Measurements from ENCODE around the gene SAMD4B.
"Not testable (repeated sequence)": the region's sequence is repeated elsewhere in the genome, so short reads cannot be mapped to it uniquely, and the experiment has no call there.

SAMD4B gene

GRCh38 chr19:39325778-39326665 is 16.2 kb upstream of the SAMD4B start:
- Histone ChIP-seq H3K27ac (no peak overlapping the region), H3K9me3 (ENCODE audit: low read depth, low read length) (no peaks in the 10 kb centered on the region), H3K36me3 (ENCODE audit: insufficient read depth, low read length) (no peaks in the 10 kb centered on the region), H3K4me3 (no peak overlapping the region), H3K9ac (ENCODE audit: insufficient read length) (no peak overlapping the region)
- no peak for DNase-seq (ENCODE audit: low read depth, low spot score)
- no peak for TF ChIP-seq POLR2AphosphoS5 (IDR thresholded peaks at IDR 0.05; ENCODE audit: borderline replicate concordance, low read depth, low read length)
- TF ChIP-seq EZH2 (IDR thresholded peaks at IDR 0.05) = no peak
- TF ChIP-seq FOXP2 (optimal IDR thresholded peaks at IDR 0.05; ENCODE audit: control extremely low read depth, extremely low read length, insufficient read depth) = no peak

GRCh38 chr19:39327363-39328045 is 14.7 kb upstream of the SAMD4B start:
- H3K4me3 ChIP-seq = no peak overlapping the region
- no peak overlapping the region for H3K9ac ChIP-seq (ENCODE audit: insufficient read length)
- no peak for DNase-seq (ENCODE audit: low read depth, low spot score)
- no peaks in the 10 kb centered on the region for H3K36me3 ChIP-seq (ENCODE audit: insufficient read depth, low read length)
- no peak overlapping the region for H3K27ac ChIP-seq
- no peak for TF ChIP-seq FOXP2 (optimal IDR thresholded peaks at IDR 0.05; ENCODE audit: control extremely low read depth, extremely low read length, insufficient read depth)
- no peak for TF ChIP-seq POLR2AphosphoS5 (IDR thresholded peaks at IDR 0.05; ENCODE audit: borderline replicate concordance, low read depth, low read length)
- TF ChIP-seq EZH2 (IDR thresholded peaks at IDR 0.05) = no peak
- no peaks in the 10 kb centered on the region for H3K9me3 ChIP-seq (ENCODE audit: low read depth, low read length)

GRCh38 chr19:39328046-39328705 is 14.0 kb upstream of the SAMD4B start:
- Histone ChIP-seq H3K9ac (ENCODE audit: insufficient read length) (no peak overlapping the region), H3K27ac (no peak overlapping the region), H3K36me3 (ENCODE audit: insufficient read depth, low read length) (no peaks in the 10 kb centered on the region), H3K4me3 (no peak overlapping the region), H3K9me3 (ENCODE audit: low read depth, low read length) (no peaks in the 10 kb centered on the region)
- TF ChIP-seq POLR2AphosphoS5 (IDR thresholded peaks at IDR 0.05; ENCODE audit: borderline replicate concordance, low read depth, low read length) (no peak), EZH2 (IDR thresholded peaks at IDR 0.05) (no peak), FOXP2 (optimal IDR thresholded peaks at IDR 0.05; ENCODE audit: control extremely low read depth, extremely low read length, insufficient read depth) (no peak)
- DNase-seq (ENCODE audit: low read depth, low spot score) = no peak

GRCh38 chr19:39329948-39330347 is 12.3 kb upstream of the SAMD4B start:
- H3K9ac ChIP-seq (ENCODE audit: insufficient read length) = no peak overlapping the region

GRCh38 chr19:39332293-39332692 is 9.9 kb upstream of the SAMD4B start:
- no peak for TF ChIP-seq EZH2 (IDR thresholded peaks at IDR 0.05)
- no peak for TF ChIP-seq POLR2AphosphoS5 (IDR thresholded peaks at IDR 0.05; ENCODE audit: borderline replicate concordance, low read depth, low read length)
- no peak for TF ChIP-seq FOXP2 (optimal IDR thresholded peaks at IDR 0.05; ENCODE audit: control extremely low read depth, extremely low read length, insufficient read depth)
- no peak overlapping the region for H3K27ac ChIP-seq
- DNase-seq (ENCODE audit: low read depth, low spot score) = no peak
- H3K9me3 ChIP-seq (ENCODE audit: low read depth, low read length) = no peaks in the 10 kb centered on the region
- no peaks in the 10 kb centered on the region for H3K36me3 ChIP-seq (ENCODE audit: insufficient read depth, low read length)
- no peak overlapping the region for H3K9ac ChIP-seq (ENCODE audit: insufficient read length)
- no peak overlapping the region for H3K4me3 ChIP-seq

More at GRCh38 chr19:39329948-39330347, 12.3 kb upstream of the SAMD4B start:
- H3K27ac ChIP-seq = no peak overlapping the region
- H3K4me3 ChIP-seq = no peak overlapping the region
- no peaks in the 10 kb centered on the region for H3K9me3 ChIP-seq (ENCODE audit: low read depth, low read length)
- no peaks in the 10 kb centered on the region for H3K36me3 ChIP-seq (ENCODE audit: insufficient read depth, low read length)
- DNase-seq (ENCODE audit: low read depth, low spot score) = no peak
- TF ChIP-seq FOXP2 (optimal IDR thresholded peaks at IDR 0.05; ENCODE audit: control extremely low read depth, extremely low read length, insufficient read depth) (no peak), POLR2AphosphoS5 (IDR thresholded peaks at IDR 0.05; ENCODE audit: borderline replicate concordance, low read depth, low read length) (no peak), EZH2 (IDR thresholded peaks at IDR 0.05) (no peak)

GRCh38 chr19:39332738-39333137 is 9.5 kb upstream of the SAMD4B start:
- not testable (repeated sequence) for H3K9me3 ChIP-seq (ENCODE audit: low read depth, low read length); H3K4me3 ChIP-seq; H3K36me3 ChIP-seq (ENCODE audit: insufficient read depth, low read length); H3K27ac ChIP-seq; H3K9ac ChIP-seq (ENCODE audit: insufficient read length); DNase-seq (ENCODE audit: low read depth, low spot score)

GRCh38 chr19:39333507-39333906 is 8.7 kb upstream of the SAMD4B start:
- no peak for DNase-seq (ENCODE audit: low read depth, low spot score)
- Histone ChIP-seq H3K36me3 (ENCODE audit: insufficient read depth, low read length) (no peaks in the 10 kb centered on the region), H3K9ac (ENCODE audit: insufficient read length) (no peak overlapping the region), H3K27ac (no peak overlapping the region), H3K9me3 (ENCODE audit: low read depth, low read length) (no peaks in the 10 kb centered on the region), H3K4me3 (no peak overlapping the region)
- TF ChIP-seq POLR2AphosphoS5 (IDR thresholded peaks at IDR 0.05; ENCODE audit: borderline replicate concordance, low read depth, low read length) (no peak), EZH2 (IDR thresholded peaks at IDR 0.05) (no peak), FOXP2 (optimal IDR thresholded peaks at IDR 0.05; ENCODE audit: control extremely low read depth, extremely low read length, insufficient read depth) (no peak)

- no peak overlapping the region for H3K4me3 ChIP-seq
- H3K9me3 ChIP-seq (ENCODE audit: low read depth, low read length) = no peaks in the 10 kb centered on the region
- H3K36me3 ChIP-seq (ENCODE audit: insufficient read depth, low read length) = no peaks in the 10 kb centered on the region
- TF ChIP-seq POLR2AphosphoS5 (IDR thresholded peaks at IDR 0.05; ENCODE audit: borderline replicate concordance, low read depth, low read length) (no peak), FOXP2 (optimal IDR thresholded peaks at IDR 0.05; ENCODE audit: control extremely low read depth, extremely low read length, insufficient read depth) (no peak), EZH2 (IDR thresholded peaks at IDR 0.05) (no peak)
- no peak overlapping the region for H3K9ac ChIP-seq (ENCODE audit: insufficient read length)
- DNase-seq (ENCODE audit: low read depth, low spot score) = no peak
- no peak overlapping the region for H3K27ac ChIP-seq
Measured at GRCh38 chr19:39334444-39334976, 7.7 kb upstream of the SAMD4B start.
